Stimulated activated naive CD8-positive, alpha-beta T cell treated with anti-CD3 and anti-CD28 coated beads, Interleukin-15, amount 100 ng/mL, for 72 hours (primary cell): ENCODE measurements around the gene ARHGAP26.

ENCODE experiments used
- ATAC-seq: fragments of 150-1000 bp; cut with Tn5 transposase; 2 replicates; pipeline ENCODE4 v1.10.0; 2021; ENCODE audit warnings: mild to moderate bottlenecking, moderate library complexity
- DNase-seq, 2 donors: peaks; one replicate each; pipeline ENCODE4 v3.0.0; 2021 to 2022
- H3K27ac Mint-ChIP-seq, 2 donors: one replicate each; pipeline ENCODE4 v1.8.0; 2022; ENCODE audit warnings: mild to moderate bottlenecking in 2 of 2, mixed read lengths in 2 of 2, moderate library complexity in 2 of 2
- H3K27me3 Mint-ChIP-seq: one replicate; pipeline ENCODE4 v1.8.0; 2022; ENCODE audit warnings: mixed read lengths
- H3K4me1 Mint-ChIP-seq: one replicate; pipeline ENCODE4 v1.8.0; 2022; ENCODE audit warnings: mild to moderate bottlenecking, mixed read lengths
- H3K4me3 Mint-ChIP-seq, 2 donors: one replicate each; pipeline ENCODE4 v1.8.0; 2022; ENCODE audit warnings: mild to moderate bottlenecking in 2 of 2, mixed read lengths in 2 of 2, moderate library complexity in 1 of 2
- H3K9me3 Mint-ChIP-seq, 2 donors: one replicate each; pipeline ENCODE4 v1.8.0; 2022; ENCODE audit warnings: mixed read lengths in 2 of 2

The ARHGAP26 gene

DNA sequence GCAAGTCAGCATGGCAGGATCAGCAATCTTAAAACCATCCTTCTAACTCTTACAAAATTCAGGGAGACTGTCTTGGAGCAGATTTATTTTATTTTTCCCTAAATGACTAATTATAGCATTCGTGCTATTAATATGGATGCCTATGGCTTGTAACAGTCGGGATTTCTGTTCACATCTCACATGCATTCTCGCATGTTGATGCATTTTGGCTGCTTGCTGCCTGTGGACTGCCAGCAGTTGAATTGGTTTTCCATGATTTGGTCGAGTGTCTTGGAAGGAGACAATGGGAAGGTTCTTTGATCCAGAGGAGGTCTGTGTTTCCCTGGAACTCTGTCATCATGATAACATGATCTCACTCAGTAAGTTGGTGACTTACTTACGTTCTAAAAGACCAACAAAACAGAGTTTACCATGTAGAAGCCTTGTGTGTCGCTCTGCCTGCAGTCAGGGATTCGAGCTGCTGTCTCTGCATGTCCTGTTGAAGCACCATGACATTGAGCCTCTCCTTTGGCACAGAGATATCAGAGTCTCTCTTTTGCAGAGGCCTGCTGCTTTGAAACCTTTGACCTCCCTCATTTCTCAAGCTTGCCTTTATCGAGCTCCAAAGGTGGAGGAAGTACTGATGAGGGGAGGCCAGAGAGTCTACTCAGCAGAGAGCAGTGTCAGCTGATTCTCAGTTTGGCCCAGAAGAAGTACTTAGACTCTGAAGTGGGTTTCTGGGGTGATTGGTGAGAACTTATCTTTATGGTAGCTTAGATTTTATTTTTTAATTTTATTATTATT is 82.4 kb downstream of the ARHGAP26 start:
- ATAC-seq (no peak), DNase-seq (no peak)
- H3K9me3 Mint-ChIP-seq: no peaks in the 10 kb centered on the region
- H3K4me1 Mint-ChIP-seq: peaks cover 35% of the 10 kb centered on the region
- no peak overlapping the region for H3K27ac Mint-ChIP-seq
- H3K27me3 Mint-ChIP-seq: no peaks in the 10 kb centered on the region
- no peak overlapping the region for H3K4me3 Mint-ChIP-seq

DNA sequence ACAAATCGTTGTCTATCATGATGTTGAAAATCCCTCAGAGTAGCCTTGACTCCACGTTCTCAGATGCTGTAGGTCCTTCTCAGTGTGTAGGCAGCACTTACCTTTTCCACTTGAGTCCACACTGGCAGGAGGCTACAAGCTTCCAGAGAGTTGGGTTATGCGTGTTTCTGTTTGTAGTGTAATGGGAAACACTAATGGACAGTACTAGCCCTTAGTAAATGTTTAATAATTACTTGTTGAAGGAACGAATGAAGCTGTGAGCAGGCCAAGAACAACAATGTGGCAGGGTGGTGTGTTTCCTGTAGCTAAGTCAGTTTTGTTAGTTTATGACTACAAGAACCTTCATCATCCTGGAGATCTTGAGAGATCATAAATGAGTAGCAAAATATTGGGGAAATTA is 83.5 kb downstream of the ARHGAP26 start:
- no peak overlapping the region for H3K4me3 Mint-ChIP-seq
- DNase-seq (no peak), ATAC-seq (no peak)
- H3K27ac Mint-ChIP-seq: no peak overlapping the region
- no peaks in the 10 kb centered on the region for H3K9me3 Mint-ChIP-seq
- peaks cover 39% of the 10 kb centered on the region for H3K4me1 Mint-ChIP-seq
- no peaks in the 10 kb centered on the region for H3K27me3 Mint-ChIP-seq

DNA sequence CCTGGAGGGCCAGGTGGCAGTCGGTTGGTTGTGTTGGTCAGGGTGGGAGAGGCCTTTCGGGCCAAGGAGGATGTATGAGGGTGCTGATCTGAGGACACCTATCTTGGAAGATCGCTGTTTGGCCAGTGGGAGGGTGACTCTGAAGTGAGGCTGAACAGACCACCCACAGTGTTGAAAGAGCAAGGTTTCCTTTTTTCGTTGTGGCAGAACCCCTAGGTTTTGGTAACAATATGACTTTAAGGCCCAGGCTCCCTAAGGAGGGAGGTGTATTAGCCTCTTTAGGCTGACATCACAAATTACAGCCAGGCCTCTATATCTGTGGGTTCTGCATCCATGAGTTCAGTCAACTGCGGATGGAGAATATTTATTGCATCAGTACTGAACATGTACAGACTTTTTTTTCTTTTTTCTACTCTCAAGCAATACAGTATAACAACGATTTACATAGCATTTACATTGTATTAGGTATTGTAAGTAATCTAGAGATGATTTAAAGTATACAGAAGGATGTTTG is 86.1 kb downstream of the ARHGAP26 start:
- Mint-ChIP-seq H3K4me1 (peaks cover 40% of the 10 kb centered on the region), H3K27me3 (no peaks in the 10 kb centered on the region), H3K27ac (no peak overlapping the region), H3K4me3 (no peak overlapping the region), H3K9me3 (no peaks in the 10 kb centered on the region)
- ATAC-seq (no peak), DNase-seq (no peak)

DNA sequence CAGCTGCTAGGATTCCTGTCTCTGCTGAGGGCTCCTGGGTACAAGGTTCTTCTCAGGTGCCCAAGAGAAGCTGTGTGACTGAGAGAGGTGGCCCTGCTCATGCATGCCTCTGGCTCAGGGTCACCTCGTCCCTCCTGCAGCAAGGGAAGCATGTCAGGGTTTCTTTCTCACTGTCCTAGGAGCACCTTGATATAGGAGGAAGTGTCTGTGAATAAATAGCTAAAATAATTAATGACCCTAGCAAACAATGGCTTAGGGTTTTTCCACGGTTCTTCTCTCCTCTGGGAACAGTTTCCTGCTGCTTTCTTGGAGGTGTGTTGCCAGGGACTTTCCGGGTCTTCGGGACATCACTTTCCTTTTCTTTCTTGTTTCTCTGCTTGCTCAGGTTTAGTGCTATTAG is 87.2 kb downstream of the ARHGAP26 start:
- peaks cover 34% of the 10 kb centered on the region for H3K4me1 Mint-ChIP-seq
- no peak overlapping the region for H3K27ac Mint-ChIP-seq
- ATAC-seq (no peak), DNase-seq (no peak)
- H3K9me3 Mint-ChIP-seq: no peaks in the 10 kb centered on the region
- H3K4me3 Mint-ChIP-seq: no peak overlapping the region
- no peaks in the 10 kb centered on the region for H3K27me3 Mint-ChIP-seq

DNA sequence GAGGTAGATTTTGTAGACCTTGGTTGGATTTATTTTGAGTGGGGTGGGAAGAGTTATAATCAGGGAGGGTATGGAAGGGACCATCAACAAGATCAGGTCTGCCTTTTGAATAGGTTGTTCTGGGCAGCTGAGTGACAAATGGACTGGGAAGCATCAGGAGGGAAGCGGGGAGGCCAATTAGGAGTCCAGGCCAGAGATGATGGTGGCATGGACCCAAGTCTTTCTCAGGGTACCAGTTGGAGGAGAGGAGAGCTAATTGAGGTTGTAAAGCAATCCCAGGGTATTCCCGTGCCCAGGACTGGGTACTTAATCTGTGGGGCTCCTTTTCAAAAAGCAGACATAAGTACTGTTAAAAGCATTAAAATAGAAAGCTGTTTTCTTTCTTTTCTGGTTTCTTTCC is 88.9 kb downstream of the ARHGAP26 start:
- Mint-ChIP-seq H3K27me3 (no peaks in the 10 kb centered on the region), H3K27ac (no peak overlapping the region), H3K4me1 (peaks cover 42% of the 10 kb centered on the region), H3K9me3 (no peaks in the 10 kb centered on the region), H3K4me3 (no peak overlapping the region)
- ATAC-seq (no peak), DNase-seq (no peak)

DNA sequence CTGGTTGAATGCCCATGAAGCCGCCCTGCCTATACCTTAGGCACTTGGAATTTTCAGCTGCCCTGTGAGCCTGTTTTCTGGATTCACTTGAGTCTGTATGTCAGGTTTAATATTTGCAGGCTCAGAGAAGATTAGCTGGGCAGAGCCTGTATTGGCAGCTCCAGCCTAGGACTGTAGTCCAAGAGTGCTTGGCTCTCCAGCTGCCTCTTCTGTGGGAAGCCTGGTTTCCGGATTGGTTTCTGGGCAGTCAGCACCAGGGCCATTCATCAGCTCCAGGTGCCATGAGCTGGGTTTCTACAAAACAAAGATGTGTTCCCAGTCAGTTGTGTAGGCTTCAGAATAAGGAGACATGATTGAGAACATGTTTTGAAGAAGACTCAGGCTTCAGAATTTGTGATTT is 90.1 kb downstream of the ARHGAP26 start:
- H3K27me3 Mint-ChIP-seq: no peaks in the 10 kb centered on the region
- no peaks in the 10 kb centered on the region for H3K9me3 Mint-ChIP-seq
- H3K27ac Mint-ChIP-seq: no peak overlapping the region
- ATAC-seq: no peak
- no peak overlapping the region for H3K4me3 Mint-ChIP-seq
- H3K4me1 Mint-ChIP-seq: peaks cover 54% of the 10 kb centered on the region
- no peak for DNase-seq

DNA sequence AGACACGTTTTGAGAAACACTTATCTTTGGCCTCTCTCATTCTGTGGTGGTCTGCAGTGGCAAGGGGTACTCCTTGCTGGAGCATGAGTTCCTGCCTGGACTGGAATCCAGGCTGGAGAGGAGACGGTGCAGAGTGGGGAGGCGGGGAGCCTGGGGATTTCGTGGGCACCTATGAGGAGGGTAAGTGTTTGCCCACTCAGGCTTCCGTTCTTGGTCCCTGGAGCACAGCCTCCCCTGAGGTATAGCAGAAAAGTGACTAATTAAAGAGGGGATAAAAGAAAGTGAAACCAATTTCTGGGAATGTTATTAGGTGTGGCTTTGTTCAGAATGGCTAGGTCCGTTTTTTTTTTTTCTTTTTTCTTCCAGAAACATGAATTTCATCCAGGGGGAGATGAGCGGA is 90.8 kb downstream of the ARHGAP26 start:
- Mint-ChIP-seq H3K4me3 (no peak overlapping the region), H3K27me3 (no peaks in the 10 kb centered on the region), H3K9me3 (no peaks in the 10 kb centered on the region), H3K4me1 (peaks cover 55% of the 10 kb centered on the region), H3K27ac (no peak overlapping the region)
- ATAC-seq (no peak), DNase-seq (no peak)

DNA sequence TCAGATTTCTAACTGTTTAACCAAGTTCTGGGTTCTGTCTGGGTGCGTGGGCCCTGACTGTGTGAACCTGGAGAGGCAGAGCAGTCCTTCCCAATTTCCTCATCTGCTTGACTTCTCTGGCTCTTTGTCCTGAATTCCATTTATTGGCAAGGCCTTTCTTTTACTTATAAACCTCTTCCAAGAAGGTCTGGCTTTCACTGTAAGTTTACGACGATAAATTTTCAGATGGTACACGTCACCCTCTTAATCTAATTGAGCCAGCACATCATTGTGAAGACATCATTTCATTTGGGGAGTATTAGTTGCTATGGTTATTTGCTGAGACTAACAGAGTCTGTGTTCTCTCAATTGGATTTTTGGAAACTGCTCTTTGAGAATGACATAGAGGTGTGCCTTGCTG is 92.4 kb downstream of the ARHGAP26 start:
- H3K4me3 Mint-ChIP-seq: no peak overlapping the region

DNA sequence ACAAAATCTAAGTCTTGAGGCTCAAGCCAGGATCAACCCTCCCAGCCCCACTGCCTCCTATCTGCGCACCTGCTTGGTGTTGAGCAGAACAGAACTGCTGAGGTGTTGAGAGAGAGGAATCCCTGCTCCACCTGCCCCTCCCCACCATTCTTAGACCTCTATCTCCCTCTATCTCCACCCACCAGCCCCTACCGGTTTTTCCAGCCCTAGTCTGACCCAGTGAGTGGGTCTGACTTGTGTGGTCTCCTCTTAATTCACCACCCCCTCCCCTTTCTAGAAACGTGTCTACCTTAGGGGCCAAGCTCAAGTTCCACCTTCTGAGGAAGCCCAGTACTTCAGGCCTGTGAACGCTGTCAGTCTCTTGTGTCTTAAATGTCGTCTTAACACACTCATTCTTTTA is 93.7 kb downstream of the ARHGAP26 start:
- Mint-ChIP-seq H3K9me3 (no peaks in the 10 kb centered on the region), H3K27ac (peak overlapping the region; percentile 50 to 93), H3K27me3 (no peaks in the 10 kb centered on the region), H3K4me3 (peak overlapping the region; percentile 31 to 34), H3K4me1 (peaks cover 53% of the 10 kb centered on the region)
- DNase-seq (no peak), ATAC-seq (no peak)

More for the DNA sequence above, 92.4 kb downstream of the ARHGAP26 start:
- H3K4me1 Mint-ChIP-seq: peaks cover 57% of the 10 kb centered on the region
- no peaks in the 10 kb centered on the region for H3K27me3 Mint-ChIP-seq
- ATAC-seq (no peak), DNase-seq (no peak)
- no peak overlapping the region for H3K27ac Mint-ChIP-seq
- H3K9me3 Mint-ChIP-seq: no peaks in the 10 kb centered on the region

DNA sequence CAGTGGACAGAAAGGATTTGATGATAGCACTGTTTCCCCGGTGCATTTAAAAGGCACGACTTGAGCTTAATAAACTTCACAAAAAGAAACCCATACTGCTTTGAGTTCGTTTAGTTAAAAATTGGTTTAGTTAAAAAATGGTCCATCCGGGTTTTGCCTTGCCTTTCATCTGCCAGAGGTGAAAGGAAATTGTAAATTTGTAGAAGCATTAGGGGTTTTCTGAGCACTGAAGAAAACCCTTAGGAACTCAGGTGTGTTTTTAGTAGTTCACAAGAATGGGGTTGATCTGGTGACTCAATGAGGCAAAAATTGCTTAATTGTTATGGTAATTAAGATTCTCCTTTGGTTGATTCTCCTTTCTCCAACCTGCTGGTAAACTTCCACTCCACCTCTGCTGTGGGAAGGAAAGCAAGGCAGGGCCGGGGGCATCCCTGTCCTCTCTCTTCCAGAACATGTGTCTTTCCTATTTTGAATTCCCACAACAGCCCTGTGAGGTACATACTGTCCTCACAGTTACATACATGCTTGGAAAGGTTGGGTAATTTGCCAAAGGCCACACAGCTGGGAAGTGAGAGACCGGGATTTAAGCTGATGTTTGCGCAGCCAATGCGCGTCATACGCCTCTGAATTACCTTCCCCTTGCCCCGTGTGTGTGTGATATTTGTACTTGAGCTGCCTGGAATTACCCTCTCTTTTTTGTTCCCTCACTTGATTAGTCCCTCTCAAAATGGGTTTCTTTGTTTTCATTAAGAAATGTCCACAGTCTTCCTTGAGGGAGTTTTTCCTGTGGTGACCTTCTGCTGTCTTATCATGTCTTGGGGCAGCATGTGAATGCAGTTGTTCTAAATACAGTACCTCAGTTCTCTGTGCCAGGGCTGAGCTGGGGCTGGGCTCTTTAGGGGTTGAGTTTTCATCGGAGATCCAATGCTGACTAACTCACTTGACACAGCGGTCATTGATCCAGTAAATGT is 94.4 kb downstream of the ARHGAP26 start:
- DNase-seq (no peak), ATAC-seq (no peak)
- Mint-ChIP-seq H3K27me3 (no peaks in the 10 kb centered on the region), H3K4me3 (peak overlapping the region in 1 of 2 donors; percentile 34), H3K27ac (peak overlapping the region; percentile 50 to 93), H3K9me3 (no peaks in the 10 kb centered on the region), H3K4me1 (peaks cover 53% of the 10 kb centered on the region)

DNA sequence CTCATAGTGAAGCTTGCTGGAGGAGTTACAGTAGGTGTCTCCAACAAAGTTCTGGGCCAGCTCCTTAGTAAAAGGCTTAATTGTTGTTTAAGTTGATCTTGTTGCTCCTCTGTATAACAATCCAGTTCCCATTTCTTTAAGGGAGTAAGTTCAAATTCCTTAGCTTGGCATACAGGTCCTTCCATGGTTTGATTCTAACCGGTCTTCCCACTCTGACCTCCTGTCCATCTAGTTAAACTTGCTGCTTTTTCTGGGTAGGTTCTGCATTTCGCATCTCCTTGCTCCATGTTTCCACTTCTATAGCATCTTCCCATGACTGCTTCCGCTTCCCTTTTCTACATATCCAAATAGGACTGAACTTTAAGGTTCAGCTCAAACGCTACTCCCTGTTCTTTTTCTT is 95.5 kb downstream of the ARHGAP26 start:
- ATAC-seq (no peak), DNase-seq (no peak)
- Mint-ChIP-seq H3K4me1 (peaks cover 47% of the 10 kb centered on the region), H3K9me3 (no peaks in the 10 kb centered on the region), H3K27ac (no peak overlapping the region), H3K27me3 (no peaks in the 10 kb centered on the region), H3K4me3 (no peak overlapping the region)

DNA sequence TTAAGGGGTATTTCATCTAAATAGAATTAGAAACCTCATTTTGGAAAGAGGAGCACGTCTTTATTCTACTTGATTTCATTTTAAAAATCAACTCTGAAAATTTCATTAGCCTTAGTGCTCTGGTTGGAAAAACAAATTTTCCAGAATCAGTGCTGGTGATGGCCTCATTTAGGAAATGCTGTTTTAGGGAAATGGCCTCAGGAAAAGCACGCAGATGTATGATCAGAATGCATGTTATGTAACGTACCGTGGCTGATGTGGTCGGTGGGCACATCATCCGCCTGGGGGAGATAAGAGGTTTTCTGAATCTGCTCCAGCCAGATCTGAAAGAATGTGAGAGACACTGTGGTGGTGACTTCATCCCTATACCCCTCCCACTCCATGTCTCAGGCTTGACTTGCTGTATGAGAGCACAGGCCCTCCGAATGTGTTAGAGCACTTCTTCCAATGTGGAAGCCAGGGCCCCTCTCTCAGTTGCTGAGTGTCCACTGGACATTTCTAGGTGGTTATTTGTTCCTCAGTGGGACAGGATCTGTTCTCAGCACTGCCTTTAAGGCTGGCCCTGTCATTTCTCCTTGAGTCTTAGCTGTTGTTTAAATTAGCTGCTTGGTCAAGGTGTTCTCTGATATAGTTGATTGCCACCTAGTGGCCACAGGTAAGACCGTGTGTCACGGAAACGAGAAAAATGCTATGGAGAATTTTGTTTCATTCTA is 96.5 kb downstream of the ARHGAP26 start:
- Mint-ChIP-seq H3K27ac (no peak overlapping the region), H3K4me3 (no peak overlapping the region), H3K27me3 (no peaks in the 10 kb centered on the region), H3K9me3 (no peaks in the 10 kb centered on the region), H3K4me1 (peaks cover 44% of the 10 kb centered on the region)
- DNase-seq (peak; percentile 56 to 59), ATAC-seq (peak; percentile 91)

DNA sequence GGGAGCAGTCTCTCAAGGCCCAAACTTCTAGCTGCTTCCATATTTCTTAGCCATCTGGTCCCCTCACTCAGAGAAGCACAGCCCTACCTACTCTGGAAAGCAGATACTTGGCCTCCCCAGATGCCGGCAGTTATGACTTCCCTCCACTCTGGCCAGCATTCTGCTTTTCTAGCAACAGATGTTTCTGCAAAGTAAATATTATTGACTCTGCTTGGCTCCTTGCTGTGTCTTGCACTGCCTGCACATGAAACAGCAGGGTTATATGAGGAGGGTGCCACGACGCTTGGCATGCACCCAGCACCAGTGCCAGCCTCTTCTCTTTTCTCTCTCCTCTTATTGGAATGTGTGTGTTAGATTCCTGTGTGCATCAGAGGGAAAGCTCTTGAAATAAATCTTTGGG is 99.7 kb downstream of the ARHGAP26 start:
- Mint-ChIP-seq H3K4me1 (peaks cover 29% of the 10 kb centered on the region), H3K27me3 (no peaks in the 10 kb centered on the region), H3K4me3 (no peak overlapping the region), H3K9me3 (no peaks in the 10 kb centered on the region), H3K27ac (no peak overlapping the region)
- DNase-seq (no peak), ATAC-seq (no peak)

DNA sequence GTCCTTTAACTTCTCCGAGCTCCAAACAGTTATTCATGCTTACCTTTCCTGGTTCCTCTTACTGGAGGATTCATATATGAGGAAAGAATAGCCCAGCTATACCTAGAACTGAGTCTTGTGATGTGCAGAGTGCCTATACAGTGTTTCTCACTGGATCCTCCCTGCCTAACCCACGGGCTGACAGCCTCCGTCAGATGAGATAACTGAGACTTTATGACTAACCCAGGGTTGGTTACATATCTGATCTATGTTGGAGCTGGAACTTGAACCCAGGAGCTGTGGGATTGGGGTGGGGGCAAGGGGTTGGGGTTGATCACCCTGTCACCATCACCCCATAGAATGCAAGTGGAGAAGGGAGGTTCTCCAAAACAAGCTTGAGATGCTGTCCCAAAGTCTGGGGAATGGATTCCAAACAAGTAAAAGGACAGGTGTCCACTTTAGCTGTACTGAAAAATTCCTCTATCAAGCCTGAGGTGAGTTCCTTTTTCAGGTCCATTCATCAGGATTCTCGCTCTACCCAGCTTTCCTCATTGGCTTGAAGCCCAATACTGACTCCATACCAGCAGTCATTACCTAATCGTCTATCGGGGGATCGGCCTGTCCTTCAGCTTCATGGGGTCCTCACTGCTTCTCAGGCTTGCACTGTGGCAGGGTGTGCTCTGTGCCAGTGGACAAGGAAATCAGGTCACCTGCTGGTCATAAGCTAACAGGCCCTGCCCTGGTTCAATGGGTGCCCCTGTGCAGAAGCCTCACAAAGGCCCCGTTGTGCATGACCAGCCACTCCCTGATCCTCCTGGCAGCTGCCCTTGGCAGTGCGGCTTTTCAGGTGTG is 100.6 kb downstream of the ARHGAP26 start:
- Mint-ChIP-seq H3K4me1 (peaks cover 22% of the 10 kb centered on the region), H3K4me3 (no peak overlapping the region), H3K27ac (no peak overlapping the region), H3K9me3 (no peaks in the 10 kb centered on the region), H3K27me3 (no peaks in the 10 kb centered on the region)
- DNase-seq (no peak), ATAC-seq (no peak)
